ENCODE results near the gene RPL3. TPM values are rescaled to one million over a fixed set of nuclear protein-coding genes. Genes with fewer than 3 reads are reported as not detected.

Gene RPL3
- polyA plus RNA-seq, 1 experiment = 4,772 TPM

GRCh38 chr22:39351689-39352214 lies 32.3 kb upstream of the RPL3 start:
- H3K36me3 ChIP-seq (ENCODE audit: control insufficient read depth, insufficient read depth, low read length) = no peaks in the 10 kb centered on the region
- TF ChIP-seq CTCF (IDR thresholded peaks at IDR 0.05; ENCODE audit: insufficient read depth, low read depth, low read length) = no peak
- H3K4me3 ChIP-seq (ENCODE audit: low read depth, low read length) = no peak overlapping the region
- ChIA-PET CTCF (interaction anchor here (1.0 to 2.4 kb wide), 4 partner anchors 9 to 35 kb away, joined by 3 to 11 read pairs (median 6); no protein-coding TSS in a partner anchor), POLR2A (no interaction called here)
- H3K27me3 ChIP-seq (ENCODE audit: control insufficient read depth, insufficient read depth, low read length) = no peaks in the 10 kb centered on the region
- DNase-seq (ENCODE audit: low read depth) = no peak

- CTCF ChIA-PET = interaction anchor here (1.0 to 2.4 kb wide), 4 partner anchors 8 to 35 kb away, joined by 3 to 11 read pairs (median 6); no protein-coding TSS in a partner anchor
- H3K36me3 ChIP-seq (ENCODE audit: control insufficient read depth, insufficient read depth, low read length) = no peaks in the 10 kb centered on the region
- no peak for DNase-seq (ENCODE audit: low read depth)
Measured at GRCh38 chr22:39350757-39351688, 31.6 kb upstream of the RPL3 start.

GRCh38 chr22:39349967-39350726 lies 30.7 kb upstream of the RPL3 start, which contains the start of gene SYNGR1:
Gene SYNGR1, plus strand, starts transcription at chr22:39349991. Its CDS starts 20 bp downstream, at chr22:39350011.
- Histone ChIP-seq H3K27me3 (ENCODE audit: control insufficient read depth, insufficient read depth, low read length) (no peaks in the 10 kb centered on the region), H3K36me3 (ENCODE audit: control insufficient read depth, insufficient read depth, low read length) (no peaks in the 10 kb centered on the region), H3K4me3 (ENCODE audit: low read depth, low read length) (peak within 1 kb of the TSS; percentile 78)
- CTCF ChIA-PET = interaction anchor here (0.9 to 2.4 kb wide), 5 partner anchors 14 to 183 kb away, joined by 3 to 7 read pairs (median 3); no protein-coding TSS in a partner anchor
- no peak for DNase-seq (ENCODE audit: low read depth)
- POLR2A ChIA-PET = no interaction called here
- TF ChIP-seq CTCF (IDR thresholded peaks at IDR 0.05; ENCODE audit: insufficient read depth, low read depth, low read length) = no peak

More at GRCh38 chr22:39350757-39351688, 31.6 kb upstream of the RPL3 start:
- no peaks in the 10 kb centered on the region for H3K27me3 ChIP-seq (ENCODE audit: control insufficient read depth, insufficient read depth, low read length)
- TF ChIP-seq CTCF (IDR thresholded peaks at IDR 0.05; ENCODE audit: insufficient read depth, low read depth, low read length) = no peak
- H3K4me3 ChIP-seq (ENCODE audit: low read depth, low read length) = peak overlapping the region; percentile 78
- POLR2A ChIA-PET = no interaction called here

GRCh38 chr22:39349506-39349966 lies 30.1 kb upstream of the RPL3 start:
- DNase-seq (ENCODE audit: low read depth) = no peak
- ChIA-PET POLR2A (no interaction called here), CTCF (interaction anchor here (0.9 to 1.4 kb wide), 9 partner anchors 10 to 182 kb away, joined by 3 to 4 read pairs (median 3); no protein-coding TSS in a partner anchor)
- no peaks in the 10 kb centered on the region for H3K27me3 ChIP-seq (ENCODE audit: control insufficient read depth, insufficient read depth, low read length)
- no peaks in the 10 kb centered on the region for H3K36me3 ChIP-seq (ENCODE audit: control insufficient read depth, insufficient read depth, low read length)
- H3K4me3 ChIP-seq (ENCODE audit: low read depth, low read length) = peak overlapping the region; percentile 78
- TF ChIP-seq CTCF (IDR thresholded peaks at IDR 0.05; ENCODE audit: insufficient read depth, low read depth, low read length) = no peak
